ENCODE data around the gene LRRC71.

DNA sequence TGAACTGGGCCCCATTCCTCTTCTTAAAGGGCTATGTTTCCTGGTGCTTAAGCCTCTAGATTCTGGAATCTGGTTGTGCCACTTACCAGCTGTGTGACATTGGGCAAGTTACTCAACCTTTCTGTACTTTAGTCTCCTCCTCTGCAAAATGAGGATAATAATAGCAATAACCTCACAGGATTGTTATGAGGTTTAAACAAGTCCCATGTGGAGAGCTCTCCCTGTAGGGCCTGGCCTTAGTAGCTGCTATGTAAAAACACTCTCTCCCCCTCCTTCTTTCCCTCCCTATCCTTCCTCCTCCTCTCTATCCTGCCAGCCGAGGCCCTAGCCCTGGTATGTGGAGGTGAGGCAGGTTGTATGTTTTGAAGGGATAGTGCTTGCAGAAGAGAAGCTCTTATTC is 35.1 kb upstream of the LRRC71 start:
- TF ChIP-seq, protein P1, sequence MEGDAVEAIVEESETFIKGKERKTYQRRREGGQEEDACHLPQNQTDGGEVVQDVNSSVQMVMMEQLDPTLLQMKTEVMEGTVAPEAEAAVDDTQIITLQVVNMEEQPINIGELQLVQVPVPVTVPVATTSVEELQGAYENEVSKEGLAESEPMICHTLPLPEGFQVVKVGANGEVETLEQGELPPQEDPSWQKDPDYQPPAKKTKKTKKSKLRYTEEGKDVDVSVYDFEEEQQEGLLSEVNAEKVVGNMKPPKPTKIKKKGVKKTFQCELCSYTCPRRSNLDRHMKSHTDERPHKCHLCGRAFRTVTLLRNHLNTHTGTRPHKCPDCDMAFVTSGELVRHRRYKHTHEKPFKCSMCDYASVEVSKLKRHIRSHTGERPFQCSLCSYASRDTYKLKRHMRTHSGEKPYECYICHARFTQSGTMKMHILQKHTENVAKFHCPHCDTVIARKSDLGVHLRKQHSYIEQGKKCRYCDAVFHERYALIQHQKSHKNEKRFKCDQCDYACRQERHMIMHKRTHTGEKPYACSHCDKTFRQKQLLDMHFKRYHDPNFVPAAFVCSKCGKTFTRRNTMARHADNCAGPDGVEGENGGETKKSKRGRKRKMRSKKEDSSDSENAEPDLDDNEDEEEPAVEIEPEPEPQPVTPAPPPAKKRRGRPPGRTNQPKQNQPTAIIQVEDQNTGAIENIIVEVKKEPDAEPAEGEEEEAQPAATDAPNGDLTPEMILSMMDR (IDR thresholded peaks at IDR 0.05), result no peak
- no peak for TF ChIP-seq POLR2A (IDR thresholded peaks at IDR 0.05)

All from breast epithelium (tissue), 3 donors.